NB4 (cell line): ENCODE data around the gene CNNM1.
A peak's percentile ranks its signal among the peaks of the same experiment; 100 is the strongest.

ENCODE experiments used
- DNase-seq: peaks from one replicate; pipeline ENCODE4 v3.0.0; 2010; ENCODE audit warnings: low read depth
- H3K4me3 ChIP-seq: one replicate; pipeline ENCODE4 v1.5.1; 2011; ENCODE audit warnings: mild to moderate bottlenecking, low read depth, low read length, moderate library complexity
- MAX ChIP-seq: IDR thresholded peaks from 2 replicates; pipeline ENCODE4 v1.6.1; 2011; ENCODE audit warnings: low read depth, low read length
- MYC ChIP-seq: IDR thresholded peaks from 2 replicates; pipeline ENCODE4 v1.6.1; 2011; ENCODE audit warnings: low read depth, low read length
- POLR2A ChIP-seq: IDR thresholded peaks from 2 replicates; pipeline ENCODE4 v1.6.1; 2011; ENCODE audit warnings: mild to moderate bottlenecking; ENCODE audit not compliant: insufficient read length; ENCODE audit errors: extremely low read depth
- TF ChIP-seq, protein P1 (sequence below): IDR thresholded peaks from one replicate; pipeline ENCODE4 v1.5.1; 2012; ENCODE audit warnings: low read depth, low read length

Gene CNNM1

GRCh38 chr10:99296605-99297004 lies 32.6 kb upstream of the CNNM1 start:
- no peak for TF ChIP-seq MAX
- no peak for TF ChIP-seq MYC
- TF ChIP-seq, protein P1, sequence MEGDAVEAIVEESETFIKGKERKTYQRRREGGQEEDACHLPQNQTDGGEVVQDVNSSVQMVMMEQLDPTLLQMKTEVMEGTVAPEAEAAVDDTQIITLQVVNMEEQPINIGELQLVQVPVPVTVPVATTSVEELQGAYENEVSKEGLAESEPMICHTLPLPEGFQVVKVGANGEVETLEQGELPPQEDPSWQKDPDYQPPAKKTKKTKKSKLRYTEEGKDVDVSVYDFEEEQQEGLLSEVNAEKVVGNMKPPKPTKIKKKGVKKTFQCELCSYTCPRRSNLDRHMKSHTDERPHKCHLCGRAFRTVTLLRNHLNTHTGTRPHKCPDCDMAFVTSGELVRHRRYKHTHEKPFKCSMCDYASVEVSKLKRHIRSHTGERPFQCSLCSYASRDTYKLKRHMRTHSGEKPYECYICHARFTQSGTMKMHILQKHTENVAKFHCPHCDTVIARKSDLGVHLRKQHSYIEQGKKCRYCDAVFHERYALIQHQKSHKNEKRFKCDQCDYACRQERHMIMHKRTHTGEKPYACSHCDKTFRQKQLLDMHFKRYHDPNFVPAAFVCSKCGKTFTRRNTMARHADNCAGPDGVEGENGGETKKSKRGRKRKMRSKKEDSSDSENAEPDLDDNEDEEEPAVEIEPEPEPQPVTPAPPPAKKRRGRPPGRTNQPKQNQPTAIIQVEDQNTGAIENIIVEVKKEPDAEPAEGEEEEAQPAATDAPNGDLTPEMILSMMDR: no peak
- no peak for TF ChIP-seq POLR2A
- H3K4me3 ChIP-seq: no peak overlapping the region
- DNase-seq: no peak

DNA sequence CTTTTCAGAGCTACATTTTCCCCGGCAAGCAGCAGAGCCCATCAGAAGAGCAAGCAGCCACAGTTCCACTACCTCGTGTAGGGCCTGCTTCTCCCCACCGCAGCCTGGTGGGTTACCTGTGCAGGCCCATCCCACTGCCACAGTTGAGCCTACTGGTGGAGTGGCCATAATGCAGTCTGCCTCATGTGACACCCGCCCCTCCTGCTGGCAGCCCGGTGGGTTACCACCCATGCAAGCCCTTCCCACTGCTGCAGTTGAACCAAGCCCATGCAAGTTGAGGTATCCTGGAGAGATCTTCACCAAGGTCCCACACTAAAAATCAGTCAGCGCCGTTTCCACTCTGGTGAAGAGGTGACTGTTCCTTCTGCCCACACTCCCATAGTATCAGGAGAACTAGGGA lies 32.1 kb upstream of the CNNM1 start:
- peak; percentile 6 for DNase-seq
- H3K4me3 ChIP-seq: no peak overlapping the region
- TF ChIP-seq MAX (no peak), MYC (no peak), POLR2A (no peak)
- TF ChIP-seq, protein P1: no peak

- no peak for DNase-seq
- TF ChIP-seq MAX (no peak), POLR2A (no peak), MYC (no peak)
- TF ChIP-seq, protein P1: no peak
- H3K4me3 ChIP-seq: no peak overlapping the region
These were observed 25.0 kb upstream of the CNNM1 start for GRCh38 chr10:99303899-99304861.

- TF ChIP-seq MAX (no peak), MYC (no peak), POLR2A (no peak)
- TF ChIP-seq, protein P1: no peak
- DNase-seq: no peak
These were observed 24.3 kb upstream of the CNNM1 start for GRCh38 chr10:99304862-99305229.

GRCh38 chr10:99312501-99312900 lies 16.7 kb upstream of the CNNM1 start:
- TF ChIP-seq, protein P1: no peak
- TF ChIP-seq MYC: no peak
- no peak for TF ChIP-seq MAX
- TF ChIP-seq POLR2A: no peak
- DNase-seq: no peak
- no peak overlapping the region for H3K4me3 ChIP-seq

More at GRCh38 chr10:99304862-99305229, 24.3 kb upstream of the CNNM1 start:
- H3K4me3 ChIP-seq: no peak overlapping the region
